ENCODE results near the gene ACTN2.

GRCh38 chr1:236654511-236654910, 31.8 kb upstream of the ACTN2 start:
- no peak for TF ChIP-seq CTCF (IDR thresholded peaks at IDR 0.05; ENCODE audit: low read length)
- TF ChIP-seq EZH2phosphoT487 (IDR thresholded peaks at IDR 0.05; ENCODE audit: low read length), result no peak
